GM23248 (cell line): Measurements from ENCODE around the gene SPNS3. TPM values are rescaled to one million over a fixed set of nuclear protein-coding genes. Genes with fewer than 3 reads are reported as not detected.

Experiments used
- DNase-seq: peaks from one replicate; pipeline ENCODE4 v3.0.0-alpha.2; 2015
- H2AFZ ChIP-seq: fragments of 200-600 bp; sonication (generic); 2 replicates; pipeline ENCODE4 v1.6.1; 2016; ENCODE audit warnings: antibody characterized with exemption
- H3F3A ChIP-seq: fragments of 200-600 bp; sonication (generic); 2 replicates; pipeline ENCODE4 v1.6.1; 2016; ENCODE audit warnings: mild to moderate bottlenecking, antibody characterized with exemption, mixed run types; ENCODE audit not compliant: insufficient read depth
- H3K27ac ChIP-seq: fragments of 200-600 bp; sonication (generic); 2 replicates; pipeline ENCODE4 v1.5.1; 2016; ENCODE audit warnings: mild to moderate bottlenecking
- H3K27me3 ChIP-seq: fragments of 200-600 bp; sonication (generic); replicated peaks from 2 replicates; pipeline ENCODE4 v1.6.1; 2016; ENCODE audit warnings: mild to moderate bottlenecking; ENCODE audit not compliant: insufficient read depth
- H3K36me3 ChIP-seq: fragments of 200-600 bp; sonication (generic); 2 replicates; pipeline ENCODE4 v1.6.1; 2016; ENCODE audit warnings: low read depth, mild to moderate bottlenecking
- H3K4me1 ChIP-seq: fragments of 200-600 bp; sonication (generic); 2 replicates; pipeline ENCODE4 v1.6.1; 2016; ENCODE audit warnings: mild to moderate bottlenecking; ENCODE audit not compliant: insufficient read depth
- H3K4me2 ChIP-seq: fragments of 200-600 bp; sonication (generic); one replicate; pipeline ENCODE4 v1.6.1; 2016; ENCODE audit warnings: mild to moderate bottlenecking; ENCODE audit not compliant: unreplicated experiment
- H3K4me3 ChIP-seq: fragments of 200-600 bp; sonication (generic); 2 replicates; pipeline ENCODE4 v1.5.1; 2016; ENCODE audit warnings: mild to moderate bottlenecking
- H3K79me2 ChIP-seq: fragments of 200-600 bp; sonication (generic); 2 replicates; pipeline ENCODE4 v1.6.1; 2016; ENCODE audit warnings: mild to moderate bottlenecking; ENCODE audit not compliant: insufficient read depth
- H3K9ac ChIP-seq: fragments of 200-600 bp; sonication (generic); 2 replicates; pipeline ENCODE4 v1.6.1; 2016; ENCODE audit warnings: mild to moderate bottlenecking
- H3K9me2 ChIP-seq: fragments of 200-600 bp; sonication (generic); 2 replicates; pipeline ENCODE4 v1.6.1; 2016; ENCODE audit warnings: mixed run types, mild to moderate bottlenecking, moderate library complexity; ENCODE audit not compliant: insufficient read depth
- H3K9me3 ChIP-seq: fragments of 200-600 bp; sonication (generic); one replicate; pipeline ENCODE4 v1.6.1; 2017; ENCODE audit warnings: low read depth
- H4K20me1 ChIP-seq: fragments of 200-600 bp; sonication (generic); 2 replicates; pipeline ENCODE4 v1.6.0; 2016; ENCODE audit not compliant: insufficient read depth
- EZH2 ChIP-seq: fragments of 200-600 bp; sonication (generic); IDR thresholded peaks from 2 replicates; pipeline ENCODE4 v1.6.1; 2018; ENCODE audit warnings: antibody characterized with exemption, mild to moderate bottlenecking; ENCODE audit not compliant: insufficient read depth, poor library complexity, severe bottlenecking
- EZH2phosphoT487 ChIP-seq: fragments of 200-600 bp; sonication (generic); IDR thresholded peaks from 2 replicates; pipeline ENCODE4 v1.6.1; 2018; ENCODE audit warnings: antibody characterized with exemption, moderate library complexity, mild to moderate bottlenecking, low read depth; ENCODE audit not compliant: insufficient read depth
- WGBS, 2 experiments: methylation state at CpG; one replicate each; pipeline ENCODE4 v1.1.6; 2015 to 2017; ENCODE audit warnings: low lambda C conversion rate in 2 of 2, low coverage in 1 of 2; ENCODE audit errors: missing lambda C conversion rate in 2 of 2; 5-methylcytosine and 5-hydroxymethylcytosine counted together
- in situ Hi-C: fragments of 300-500 bp; cut with MboI; formaldehyde crosslinking; loops from 2 replicates; pipeline ENCODE4 v1.15.0; 2020
- polyA plus RNA-seq: library from polyadenylated mRNA; unstranded; fragments of >200 nt; fragmentation: Nextera tagmentation; extraction: Ambion mirVana; gene quantifications from 2 replicates; pipeline ENCODE4 v1.2.1, GENCODE V29; 2016
- total RNA-seq: library from RNA; depleted of rRNA; stranded (reverse); fragments of >200 nt; shearing (Covaris generic); gene quantifications from 2 replicates; pipeline ENCODE4 v1.2.3, GENCODE V29; 2014

SPNS3 gene
- total and polyA plus RNA-seq, 2 experiments from 2014 or later = not detected

- H2AFZ ChIP-seq = no peak within 1 kb of the TSS
These were observed 65.0 kb downstream of the SPNS3 start, which contains the start of gene SPNS2 for GRCh38 chr17:4498461-4499397. SPNS2 (plus strand) TSS chr17:4498881; CDS start chr17:4499048, 167 bp downstream.

DNA sequence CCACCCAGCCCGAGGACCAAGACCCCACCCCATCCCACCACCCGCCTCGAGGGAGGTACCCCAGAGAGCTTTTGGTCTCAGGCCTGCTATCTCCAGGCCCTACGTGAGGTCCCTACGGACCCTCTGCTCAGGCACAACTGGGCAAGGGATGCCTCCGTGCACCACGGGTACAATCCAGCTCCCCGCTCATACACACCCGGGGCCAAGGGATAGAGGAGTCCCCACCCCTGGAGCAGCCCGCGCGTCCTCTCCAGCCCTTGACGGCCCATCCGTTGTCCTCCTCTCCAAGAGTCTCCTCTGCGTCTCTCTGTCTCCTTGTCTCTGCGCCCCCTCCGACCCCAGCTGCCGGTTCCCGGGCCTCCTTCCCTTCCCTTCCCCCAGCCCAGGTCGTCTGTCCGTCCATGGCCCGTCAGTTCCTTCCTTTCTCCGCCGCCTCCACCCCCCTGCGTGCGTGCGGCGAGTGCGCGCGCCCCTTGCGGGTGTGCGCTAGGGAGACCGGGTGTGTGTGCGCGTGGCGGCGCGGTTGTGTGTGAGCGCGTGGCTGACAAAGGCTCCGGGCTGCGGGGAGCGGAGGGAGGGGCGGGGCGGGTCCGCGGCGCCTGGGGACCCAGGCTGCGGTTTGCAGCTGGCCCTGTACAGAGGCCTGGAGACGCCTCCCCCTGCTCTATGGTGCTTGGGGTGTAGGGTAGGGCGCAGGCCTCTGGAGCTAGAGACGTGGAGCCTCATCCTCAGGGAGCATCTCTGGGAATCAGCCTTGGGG, 65.9 kb downstream of the SPNS3 start:
- H3K4me3 ChIP-seq = no peak overlapping the region
- H3K9ac ChIP-seq = no peak overlapping the region
- no peaks in the 10 kb centered on the region for H4K20me1 ChIP-seq
- H2AFZ ChIP-seq = no peak overlapping the region
- no peaks in the 10 kb centered on the region for H3F3A ChIP-seq
- no peaks in the 10 kb centered on the region for H3K4me1 ChIP-seq
- H3K9me3 ChIP-seq = no peaks in the 10 kb centered on the region
- no peaks in the 10 kb centered on the region for H3K9me2 ChIP-seq
- in situ Hi-C loops = no loop called here
- H3K4me2 ChIP-seq = no peak overlapping the region
- H3K36me3 ChIP-seq = no peaks in the 10 kb centered on the region
- TF ChIP-seq EZH2phosphoT487 (no peak), EZH2 (no peak)
- no peak for DNase-seq
- H3K27me3 ChIP-seq = peaks cover 60% of the 10 kb centered on the region
- H3K27ac ChIP-seq = no peak overlapping the region
- H3K79me2 ChIP-seq = no peaks in the 10 kb centered on the region
- 2% methylated on average over 40 to 51 of the region's 53 CpGs for WGBS, 2 experiments

More at GRCh38 chr17:4498461-4499397, 65.0 kb downstream of the SPNS3 start, which contains the start of gene SPNS2:
- no peaks in the 10 kb centered on the region for H3F3A ChIP-seq
- TF ChIP-seq EZH2 (no peak), EZH2phosphoT487 (no peak)
- in situ Hi-C loops = no loop called here
- no peaks in the 10 kb centered on the region for H3K79me2 ChIP-seq
- H3K27ac ChIP-seq = no peak within 1 kb of the TSS
- peak; percentile 76 for DNase-seq
- no peaks in the 10 kb centered on the region for H4K20me1 ChIP-seq
- no peaks in the 10 kb centered on the region for H3K9me2 ChIP-seq
- H3K27me3 ChIP-seq = peaks cover 59% of the 10 kb centered on the region
- no peaks in the 10 kb centered on the region for H3K36me3 ChIP-seq
- no peaks in the 10 kb centered on the region for H3K9me3 ChIP-seq
- 3% methylated on average over 38 to 43 of the region's 117 CpGs for WGBS, 2 experiments
- H3K9ac ChIP-seq = no peak within 1 kb of the TSS
- peak within 1 kb of the TSS; percentile 42; the same call in 1 of the 2 replicates for H3K4me3 ChIP-seq
- no peaks in the 10 kb centered on the region for H3K4me1 ChIP-seq
- peak within 1 kb of the TSS; percentile 42 for H3K4me2 ChIP-seq

DNA sequence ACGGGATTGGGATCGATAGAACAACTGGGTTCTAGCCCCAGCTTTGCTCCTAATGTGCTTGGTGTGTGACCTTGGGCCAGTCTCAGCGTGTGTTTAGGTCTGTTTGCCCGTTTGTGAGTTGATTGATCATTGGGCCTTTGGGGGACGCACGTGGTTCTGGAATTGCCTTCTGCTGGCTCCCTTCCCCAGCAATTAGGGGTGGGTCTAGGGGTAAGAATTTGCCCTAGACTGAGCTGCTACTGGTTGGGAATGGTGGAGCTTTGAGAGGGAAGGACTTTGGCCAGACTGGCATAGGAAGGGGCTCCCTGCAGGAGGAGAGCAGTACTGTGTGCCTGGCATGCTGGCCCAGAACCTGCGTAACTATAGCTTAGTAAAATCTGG, 66.4 kb downstream of the SPNS3 start:
- no peak for DNase-seq
- WGBS, 2 experiments = 15 to 17% methylated on average over 7 of the region's 7 CpGs
- no peak overlapping the region for H3K27ac ChIP-seq
- in situ Hi-C loops = no loop called here
- H3K4me1 ChIP-seq = no peaks in the 10 kb centered on the region
- H2AFZ ChIP-seq = no peak overlapping the region
- H3K79me2 ChIP-seq = no peaks in the 10 kb centered on the region
- peaks cover 62% of the 10 kb centered on the region for H3K27me3 ChIP-seq
- no peaks in the 10 kb centered on the region for H3K9me3 ChIP-seq
- no peak overlapping the region for H3K4me2 ChIP-seq
- no peak overlapping the region for H3K4me3 ChIP-seq
- H3F3A ChIP-seq = no peaks in the 10 kb centered on the region
- no peaks in the 10 kb centered on the region for H4K20me1 ChIP-seq
- no peak overlapping the region for H3K9ac ChIP-seq
- H3K36me3 ChIP-seq = no peaks in the 10 kb centered on the region
- no peaks in the 10 kb centered on the region for H3K9me2 ChIP-seq
- TF ChIP-seq EZH2 (no peak), EZH2phosphoT487 (no peak)

DNA sequence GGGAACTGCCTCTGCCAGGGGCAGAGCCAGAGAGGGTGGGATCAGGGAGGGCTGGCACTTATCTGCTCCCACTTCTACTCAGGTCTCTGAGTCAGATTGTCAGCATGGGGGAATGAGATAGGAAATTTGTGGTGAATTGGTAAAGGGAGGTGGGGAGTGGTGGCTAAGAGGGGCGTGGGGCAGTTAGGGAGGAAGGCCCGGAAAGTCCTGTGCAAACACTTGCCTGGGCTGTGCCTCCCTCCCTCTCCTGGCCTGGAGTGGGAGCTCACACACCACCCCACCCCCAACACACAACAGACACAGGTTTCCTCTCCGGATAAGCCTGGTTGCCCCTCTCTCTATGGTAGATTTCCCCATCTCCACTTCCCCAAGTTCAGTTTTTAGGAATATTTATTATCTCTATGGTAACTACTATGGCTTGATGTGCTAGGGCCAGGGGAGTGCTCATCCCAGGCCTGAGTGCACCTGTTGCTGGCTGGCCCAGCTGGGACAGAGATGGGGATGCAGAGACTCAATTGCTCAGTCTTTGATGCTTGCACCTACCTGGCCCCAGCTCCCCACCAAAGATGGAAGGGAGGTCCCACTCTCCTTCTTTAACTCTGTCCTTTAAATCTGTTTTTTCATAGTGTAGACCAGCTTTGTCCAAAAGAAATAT, 67.7 kb downstream of the SPNS3 start:
- in situ Hi-C loops = no loop called here
- Histone ChIP-seq H3F3A (no peaks in the 10 kb centered on the region), H3K9me3 (no peaks in the 10 kb centered on the region), H3K27me3 (peaks cover 62% of the 10 kb centered on the region), H2AFZ (no peak overlapping the region), H3K79me2 (no peaks in the 10 kb centered on the region), H3K4me3 (no peak overlapping the region), H3K9ac (no peak overlapping the region), H3K9me2 (no peaks in the 10 kb centered on the region), H3K4me2 (no peak overlapping the region), H3K27ac (no peak overlapping the region), H3K36me3 (no peaks in the 10 kb centered on the region), H4K20me1 (no peaks in the 10 kb centered on the region), H3K4me1 (no peaks in the 10 kb centered on the region)
- TF ChIP-seq EZH2 (no peak), EZH2phosphoT487 (no peak)
- DNase-seq = no peak
- WGBS, 2 experiments = 0 to 2% methylated on average over 3 of the region's 3 CpGs
